ENCODE data around the gene MAML2.

- no peak for TF ChIP-seq ZFX (IDR thresholded peaks at IDR 0.05)
- no peak for TF ChIP-seq CTCF (conservative IDR thresholded peaks at IDR 0.05)
Observed at GRCh38 chr11:96358321-96358720, 15.3 kb upstream of the MAML2 start.

Measured in C4-2B (cell line).